ENCODE data around the gene TRIP12. TPM values are rescaled to one million over a fixed set of nuclear protein-coding genes. Genes with fewer than 3 reads are reported as not detected.

The TRIP12 gene
- total RNA-seq, 2 experiments from 2014 or later = 151 to 178 TPM

DNA sequence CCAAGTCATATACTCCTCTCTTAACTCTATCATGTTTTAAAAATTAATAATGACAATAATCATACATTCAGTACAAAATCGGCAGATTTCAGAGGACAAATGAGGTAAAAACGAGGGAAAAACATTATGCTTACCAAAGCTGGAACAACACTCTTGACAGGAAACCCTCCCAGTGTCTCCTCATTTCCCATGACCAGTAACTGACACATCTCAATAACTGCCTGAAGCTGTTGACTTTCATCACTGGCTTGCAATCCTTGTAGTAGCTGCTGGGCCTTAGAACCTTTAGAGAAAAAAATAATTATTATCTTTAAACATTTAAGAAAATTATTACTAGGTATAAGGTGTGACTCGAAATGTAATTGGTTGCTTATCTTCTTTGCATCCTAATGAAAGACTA is 103.6 kb downstream of the TRIP12 start:
- Mint-ChIP-seq H3K36me3 (ENCODE audit: low read depth) (peaks cover 84% of the 10 kb centered on the region), H3K9me3 (no peaks in the 10 kb centered on the region), H3K4me1 (ENCODE audit: low read depth) (peaks cover 29% of the 10 kb centered on the region), H3K27me3 (no peaks in the 10 kb centered on the region), H3K27ac (peak overlapping the region; percentile 42), H3K4me3 (no peak overlapping the region)
- ChIA-PET CTCF (interaction anchor here (1.6 to 5.0 kb wide), 2 partner anchors 17 to 18 kb away, joined by 3 to 23 read pairs; no protein-coding TSS in a partner anchor), POLR2A (interaction anchor here (0.7 kb wide), 1 partner anchor 335 kb away, joined by 3 read pairs; no protein-coding TSS in a partner anchor)
- H3K4me1 ChIP-seq (ENCODE audit: insufficient read depth, low read length) = no peaks in the 10 kb centered on the region
- DNase-seq (no peak), ATAC-seq (ENCODE audit: poor library complexity) (no peak)
- H3K4me3 ChIP-seq (ENCODE audit: low read length) = no peak overlapping the region
- peaks cover 70% of the 10 kb centered on the region for H3K36me3 ChIP-seq (ENCODE audit: insufficient read depth, low read length)
- H3K27ac ChIP-seq (ENCODE audit: low read depth in 1 of 2, low read length in 2 of 2) = no peak overlapping the region
- intact Hi-C loops (cut with DNase I, micrococcal nuclease) = no loop called here
- no peaks in the 10 kb centered on the region for H3K27me3 ChIP-seq (ENCODE audit: control insufficient read depth in 1 of 2, insufficient read depth in 2 of 2, low read length in 2 of 2)
- H3K9me3 ChIP-seq (ENCODE audit: control insufficient read depth in 1 of 2, insufficient read depth in 1 of 2, low read length in 2 of 2) = no peaks in the 10 kb centered on the region
- TF ChIP-seq CTCF (IDR thresholded peaks at IDR 0.05) = no peak

GRCh38 chr2:229815858-229816257 is 106.0 kb downstream of the TRIP12 start:
- POLR2A ChIA-PET = interaction anchor here (1.0 to 1.8 kb wide), 2 partner anchors 19 to 37 kb away, joined by 3 to 6 read pairs; no protein-coding TSS in a partner anchor
- no peak overlapping the region for H3K4me3 ChIP-seq (ENCODE audit: low read length)
- DNase-seq (no peak), ATAC-seq (ENCODE audit: poor library complexity) (no peak)
- intact Hi-C loops (cut with DNase I, micrococcal nuclease) = no loop called here
- no peaks in the 10 kb centered on the region for H3K9me3 Mint-ChIP-seq
- H3K4me1 Mint-ChIP-seq (ENCODE audit: low read depth) = peaks cover 7% of the 10 kb centered on the region
- H3K36me3 Mint-ChIP-seq (ENCODE audit: low read depth) = peaks cover 73% of the 10 kb centered on the region
- CTCF ChIA-PET = interaction anchor here (1.4 to 5.0 kb wide), 2 partner anchors 15 to 35 kb away, joined by 3 to 23 read pairs; no protein-coding TSS in a partner anchor
- H3K27me3 ChIP-seq (ENCODE audit: control insufficient read depth in 1 of 2, insufficient read depth in 2 of 2, low read length in 2 of 2) = no peaks in the 10 kb centered on the region
- no peak for TF ChIP-seq CTCF (IDR thresholded peaks at IDR 0.05)
- no peak overlapping the region for H3K27ac ChIP-seq (ENCODE audit: low read depth in 1 of 2, low read length in 2 of 2)
- H3K4me3 Mint-ChIP-seq = no peak overlapping the region
- H3K27ac Mint-ChIP-seq = peak overlapping the region; percentile 9
- H3K9me3 ChIP-seq (ENCODE audit: control insufficient read depth in 1 of 2, insufficient read depth in 1 of 2, low read length in 2 of 2) = no peaks in the 10 kb centered on the region
- no peaks in the 10 kb centered on the region for H3K27me3 Mint-ChIP-seq
- no peaks in the 10 kb centered on the region for H3K4me1 ChIP-seq (ENCODE audit: insufficient read depth, low read length)
- H3K36me3 ChIP-seq (ENCODE audit: insufficient read depth, low read length) = peaks cover 71% of the 10 kb centered on the region

DNA sequence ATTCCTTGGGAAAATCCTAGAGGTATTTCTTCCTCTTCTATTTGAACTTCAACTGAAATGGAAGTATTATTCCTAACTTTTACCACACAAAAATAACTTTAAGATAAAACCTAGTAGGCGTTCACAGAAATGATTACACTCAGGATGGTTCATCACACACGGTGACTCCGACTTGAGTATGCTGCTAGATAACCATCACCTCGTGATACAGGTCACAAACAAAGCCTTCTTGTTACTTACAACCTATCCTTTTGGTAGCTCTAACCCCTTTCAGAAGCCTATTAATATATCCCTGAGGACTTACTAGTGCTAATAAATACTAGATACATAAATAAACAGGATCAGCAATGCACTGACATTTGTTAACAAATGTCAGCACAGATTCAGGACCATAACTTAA is 106.5 kb downstream of the TRIP12 start:
- ChIA-PET POLR2A (interaction anchor here (1.0 to 1.8 kb wide), 2 partner anchors 20 to 38 kb away, joined by 3 to 6 read pairs; no protein-coding TSS in a partner anchor), CTCF (interaction anchor here (0.6 to 5.0 kb wide), 3 partner anchors 14 to 117 kb away, joined by 3 to 23 read pairs (median 4); no protein-coding TSS in a partner anchor)
- no peak overlapping the region for H3K27ac ChIP-seq (ENCODE audit: low read depth in 1 of 2, low read length in 2 of 2)
- H3K4me1 ChIP-seq (ENCODE audit: insufficient read depth, low read length) = no peaks in the 10 kb centered on the region
- no peaks in the 10 kb centered on the region for H3K27me3 ChIP-seq (ENCODE audit: control insufficient read depth in 1 of 2, insufficient read depth in 2 of 2, low read length in 2 of 2)
- H3K9me3 ChIP-seq (ENCODE audit: control insufficient read depth in 1 of 2, insufficient read depth in 1 of 2, low read length in 2 of 2) = no peaks in the 10 kb centered on the region
- H3K4me3 ChIP-seq (ENCODE audit: low read length) = no peak overlapping the region
- no peak for DNase-seq
- intact Hi-C loops (cut with DNase I, micrococcal nuclease) = no loop called here
- Mint-ChIP-seq H3K27me3 (no peaks in the 10 kb centered on the region), H3K36me3 (ENCODE audit: low read depth) (peaks cover 78% of the 10 kb centered on the region), H3K9me3 (no peaks in the 10 kb centered on the region), H3K4me3 (no peak overlapping the region), H3K27ac (no peak overlapping the region), H3K4me1 (ENCODE audit: low read depth) (peaks cover 7% of the 10 kb centered on the region)
- H3K36me3 ChIP-seq (ENCODE audit: insufficient read depth, low read length) = peaks cover 73% of the 10 kb centered on the region
- TF ChIP-seq CTCF (IDR thresholded peaks at IDR 0.05) = no peak
- ATAC-seq (ENCODE audit: poor library complexity) = no peak
